Measurements from ENCODE around the gene BDNF. TPM values are rescaled to one million over a fixed set of nuclear protein-coding genes. Genes with fewer than 3 reads are reported as not detected.

The BDNF gene
- total and polyA plus RNA-seq, 2 of the 8 experiments (the other 6 are each of a cell fraction or from before 2014, with no cell fraction given): 2.4 to 5.4 TPM

DNA sequence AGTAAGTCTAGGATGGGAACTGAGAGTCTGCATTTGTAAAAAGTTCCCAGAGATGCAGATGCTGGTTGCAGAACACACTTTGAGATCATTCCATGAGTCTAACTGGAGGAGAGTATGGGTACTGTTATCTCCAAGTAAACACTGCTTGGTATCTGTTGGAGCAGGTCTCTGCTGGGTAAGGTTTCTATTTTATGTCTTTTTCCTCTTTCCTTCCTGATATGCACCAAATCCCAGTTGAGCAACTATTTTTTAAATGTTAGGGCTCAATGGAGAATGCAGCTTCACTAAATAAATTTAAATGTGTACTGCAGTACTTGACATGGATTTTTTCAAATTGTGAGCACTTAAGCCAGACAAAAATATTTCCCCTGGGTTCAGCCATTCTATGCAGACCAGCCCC, 48.5 kb downstream of the BDNF start:
- Histone ChIP-seq H3K56ac (replicated peaks; ENCODE audit: insufficient read length, low read depth, low read length) (no peak overlapping the region), H2BK120ac (replicated peaks; ENCODE audit: low read depth, low read length) (no peak overlapping the region), H2BK20ac (ENCODE audit: low read length) (no peak overlapping the region), H3K79me1 (ENCODE audit: low read depth, low read length) (no peaks in the 10 kb centered on the region), H3K9ac (replicated peaks in 1 of 4; ENCODE audit: extremely low read depth in 1 of 4, low read depth in 3 of 4, low read length in 3 of 4) (no peak overlapping the region), H4K5ac (ENCODE audit: insufficient read length, low read depth, low read length) (no peak overlapping the region), H4K20me1 (replicated peaks in 1 of 2; ENCODE audit: control insufficient read depth in 1 of 2, insufficient read depth in 2 of 2, low read length in 2 of 2) (no peaks in the 10 kb centered on the region), H3K4me3 (ENCODE audit: extremely low read depth in 1 of 4, insufficient read depth in 2 of 4, low read depth in 3 of 4, low read length in 4 of 4) (no peak overlapping the region), H3K27ac (ENCODE audit: low read depth, low read length) (no peak overlapping the region), H2AK5ac (ENCODE audit: low read depth, low read length) (no peak overlapping the region), H3K4me1 (replicated peaks in 1 of 4; ENCODE audit: control insufficient read depth in 3 of 4, insufficient read depth in 4 of 4, low read length in 3 of 4) (peaks cover 0 to 10% (median 2%) of the 10 kb centered on the region in 4 experiments; a peak in 3 of 7 replicates), H2BK5ac (ENCODE audit: low read depth, low read length) (no peak overlapping the region), H3K23ac (ENCODE audit: insufficient read length) (no peak overlapping the region), H4K91ac (replicated peaks; ENCODE audit: insufficient read length, low read length) (no peak overlapping the region), H3K18ac (ENCODE audit: extremely low read depth, low read length) (no peak overlapping the region), H2AFZ (ENCODE audit: low read length) (no peak overlapping the region), H4K8ac (ENCODE audit: extremely low read depth, insufficient read depth, low read length) (no peak overlapping the region), H2BK12ac (ENCODE audit: low read depth, low read length) (no peak overlapping the region), H3K9me3 (ENCODE audit: insufficient read depth in 2 of 2, low read depth in 1 of 2, low read length in 1 of 2) (no peaks in the 10 kb centered on the region), H3K79me2 (ENCODE audit: control insufficient read depth in 1 of 2, insufficient read depth in 2 of 2, low read length in 2 of 2) (no peaks in the 10 kb centered on the region), H3K23me2 (ENCODE audit: low read depth, low read length) (no peaks in the 10 kb centered on the region), H3K14ac (ENCODE audit: insufficient read length) (no peak overlapping the region), H3K4me2 (ENCODE audit: insufficient read depth in 1 of 2, low read depth in 2 of 2, low read length in 2 of 2) (no peak overlapping the region), H3K36me3 (ENCODE audit: control insufficient read depth in 2 of 4, insufficient read depth in 4 of 4, low read length in 3 of 4) (no peaks in the 10 kb centered on the region), H3K4ac (replicated peaks; ENCODE audit: insufficient read length, low read depth, low read length) (no peak overlapping the region), H2BK15ac (ENCODE audit: low read length) (no peak overlapping the region), H3K27me3 (replicated peaks in 1 of 4; ENCODE audit: control insufficient read depth in 3 of 4, extremely low read depth in 1 of 4, insufficient read depth in 3 of 4, low read length in 3 of 4) (no peaks in the 10 kb centered on the region; a peak in 1 of 7 replicates)
- FAIRE-seq (no peak), DNase-seq (ENCODE audit: low read depth in 1 of 2, low spot score in 2 of 2) (no peak)
- ChIA-PET POLR2A (ENCODE audit: partially characterized antibody) (interaction anchor here (0.5 to 6.1 kb wide), 9 partner anchors 9 to 177 kb away, joined by 3 to 35 read pairs (median 5); no protein-coding TSS in a partner anchor), CTCF (ENCODE audit: partially characterized antibody) (interaction anchor here (1.0 to 2.7 kb wide), 5 partner anchors 9 to 47 kb away, joined by 4 to 9 read pairs (median 6); no protein-coding TSS in a partner anchor)
- TF ChIP-seq ATF2 (IDR thresholded peaks at IDR 0.05; ENCODE audit: low read length): no peak
- TF ChIP-seq PHF8 (conservative IDR thresholded peaks at IDR 0.05; ENCODE audit: low read depth, low read length): no peak
- TF ChIP-seq RNF2 (IDR thresholded peaks at IDR 0.05; ENCODE audit: borderline replicate concordance, low read depth, low read length, missing control alignments, poor library complexity, severe bottlenecking): no peak
- TF ChIP-seq TEAD4 (IDR thresholded peaks at IDR 0.05; ENCODE audit: low read depth, low read length): no peak
- TF ChIP-seq GABPA (IDR thresholded peaks at IDR 0.05; ENCODE audit: borderline replicate concordance, insufficient read depth, low read length): no peak
- no peak for TF ChIP-seq KDM4A (IDR thresholded peaks at IDR 0.05; ENCODE audit: low read depth, low read length, severe bottlenecking)
- TF ChIP-seq RFX5 (IDR thresholded peaks at IDR 0.05; ENCODE audit: borderline replicate concordance, low read depth, low read length): no peak
- TF ChIP-seq, protein P1, sequence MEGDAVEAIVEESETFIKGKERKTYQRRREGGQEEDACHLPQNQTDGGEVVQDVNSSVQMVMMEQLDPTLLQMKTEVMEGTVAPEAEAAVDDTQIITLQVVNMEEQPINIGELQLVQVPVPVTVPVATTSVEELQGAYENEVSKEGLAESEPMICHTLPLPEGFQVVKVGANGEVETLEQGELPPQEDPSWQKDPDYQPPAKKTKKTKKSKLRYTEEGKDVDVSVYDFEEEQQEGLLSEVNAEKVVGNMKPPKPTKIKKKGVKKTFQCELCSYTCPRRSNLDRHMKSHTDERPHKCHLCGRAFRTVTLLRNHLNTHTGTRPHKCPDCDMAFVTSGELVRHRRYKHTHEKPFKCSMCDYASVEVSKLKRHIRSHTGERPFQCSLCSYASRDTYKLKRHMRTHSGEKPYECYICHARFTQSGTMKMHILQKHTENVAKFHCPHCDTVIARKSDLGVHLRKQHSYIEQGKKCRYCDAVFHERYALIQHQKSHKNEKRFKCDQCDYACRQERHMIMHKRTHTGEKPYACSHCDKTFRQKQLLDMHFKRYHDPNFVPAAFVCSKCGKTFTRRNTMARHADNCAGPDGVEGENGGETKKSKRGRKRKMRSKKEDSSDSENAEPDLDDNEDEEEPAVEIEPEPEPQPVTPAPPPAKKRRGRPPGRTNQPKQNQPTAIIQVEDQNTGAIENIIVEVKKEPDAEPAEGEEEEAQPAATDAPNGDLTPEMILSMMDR (IDR thresholded peaks at IDR 0.05; ENCODE audit: control extremely low read depth in 1 of 3, insufficient read depth in 1 of 3, low read depth in 1 of 3, low read length in 3 of 3): no peak
- TF ChIP-seq KDM5A (IDR thresholded peaks at IDR 0.05; ENCODE audit: low read length): no peak
- no peak for TF ChIP-seq POLR2A (IDR thresholded peaks at IDR 0.05; ENCODE audit: control extremely low read depth in 1 of 2, low read depth in 2 of 2, low read length in 2 of 2)
